HG03460 (cell line): Measurements from ENCODE around the gene TMEM156.

Experiments used
- ATAC-seq: cut with Tn5 transposase; IDR thresholded peaks from one replicate; pipeline ENCODE4 v1.9.1; 2021; ENCODE audit not compliant: unreplicated experiment

The TMEM156 gene

GRCh38 chr4:38928568-38928967 is 103.6 kb downstream of the TMEM156 start:
- no peak for ATAC-seq

GRCh38 chr4:38926896-38927295 is 105.3 kb downstream of the TMEM156 start:
- no peak for ATAC-seq

GRCh38 chr4:38925492-38926413 is 106.5 kb downstream of the TMEM156 start:
- ATAC-seq: no peak

DNA sequence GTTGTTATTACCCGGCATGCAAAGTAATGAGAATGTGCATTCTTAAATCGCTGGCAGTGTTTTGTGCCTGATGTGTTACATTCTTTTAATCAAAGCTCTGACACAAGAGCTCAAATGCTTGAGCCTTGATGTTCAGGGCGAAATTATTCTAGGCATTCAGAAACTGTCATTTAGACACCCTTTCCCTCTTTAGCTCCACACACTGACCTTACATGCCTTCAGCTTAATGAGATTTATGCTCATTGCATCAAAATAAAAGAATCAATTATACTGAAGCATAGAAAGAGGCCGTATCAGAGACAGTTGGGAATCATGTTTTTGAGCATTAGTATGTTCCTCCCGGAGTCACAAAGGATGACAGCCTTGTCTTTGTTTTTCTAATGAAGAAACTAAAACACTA is 107.9 kb downstream of the TMEM156 start:
- ATAC-seq: no peak

- ATAC-seq: no peak
These were observed 108.5 kb downstream of the TMEM156 start for GRCh38 chr4:38923746-38924145.

GRCh38 chr4:38921151-38921550 is 111.1 kb downstream of the TMEM156 start:
- no peak for ATAC-seq

GRCh38 chr4:38920677-38921076 is 111.5 kb downstream of the TMEM156 start:
- no peak for ATAC-seq

DNA sequence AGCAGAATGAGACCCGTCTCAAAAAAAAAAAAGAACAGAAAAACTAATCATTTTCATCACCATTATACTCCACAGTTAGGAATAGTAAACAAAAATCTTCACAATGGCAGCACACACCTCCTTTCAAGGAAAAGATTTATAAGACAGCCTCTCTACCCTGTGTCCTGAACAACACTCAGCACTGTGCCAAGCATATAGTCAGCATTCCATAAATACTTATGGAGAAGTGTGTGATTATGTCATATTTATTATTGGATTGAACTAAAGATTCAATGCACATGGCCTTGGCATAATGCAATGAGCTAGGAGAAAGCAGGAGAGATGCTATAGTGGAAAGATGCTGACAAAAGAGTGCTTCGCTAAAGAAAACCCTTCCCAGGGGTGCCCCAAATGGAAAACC is 112.0 kb downstream of the TMEM156 start:
- no peak for ATAC-seq

DNA sequence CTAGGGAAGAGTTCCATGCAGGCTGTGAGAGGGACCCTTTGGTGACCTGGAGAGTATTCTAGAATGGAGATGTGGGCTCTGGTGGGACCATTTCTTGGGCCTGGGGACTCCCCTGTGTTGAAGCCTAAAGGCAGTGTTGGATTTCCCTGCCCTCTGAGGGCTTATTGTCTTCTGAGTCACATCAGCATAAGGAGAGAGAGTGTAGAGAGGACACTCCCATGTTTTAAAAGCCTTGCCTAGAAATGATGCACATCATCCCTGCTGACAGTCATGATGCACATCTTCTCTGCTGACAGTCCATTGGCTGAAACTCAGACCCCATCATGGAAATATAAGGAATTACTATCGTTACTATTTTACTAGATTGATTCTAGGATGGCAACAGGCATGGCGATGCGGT is 112.7 kb downstream of the TMEM156 start:
- no peak for ATAC-seq

DNA sequence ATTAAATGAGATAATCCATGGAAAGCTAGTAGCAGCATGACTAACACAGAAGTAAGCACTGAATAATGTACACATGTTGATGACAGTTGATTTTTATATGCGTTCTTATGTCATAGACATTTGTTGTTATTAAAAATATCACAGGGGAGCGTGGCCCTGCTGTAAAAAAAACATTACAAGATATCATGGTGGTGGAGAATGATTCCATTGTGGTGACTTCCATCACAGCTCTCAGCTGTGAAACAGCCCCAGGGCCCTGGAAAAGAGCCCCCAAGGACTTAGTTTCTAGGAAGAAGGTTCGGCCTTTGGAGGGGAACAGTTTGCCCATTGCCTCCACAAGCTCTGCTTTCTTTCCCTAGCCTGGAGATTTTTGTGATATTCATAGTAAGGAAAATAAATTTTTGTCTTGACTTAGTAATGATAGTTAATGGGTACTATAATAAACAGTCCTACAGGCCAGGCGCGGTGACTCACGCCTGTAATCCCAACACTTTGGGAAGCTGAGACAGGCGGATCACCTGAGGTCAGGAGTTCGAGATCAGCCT is 114.7 kb downstream of the TMEM156 start:
- ATAC-seq: no peak
